Measurements from ENCODE around the gene MAMDC2.

The MAMDC2 gene

GRCh38 chr9:70256123-70256551 lies 212.5 kb downstream of the MAMDC2 start:
- in situ Hi-C loops (cut with MboI; ENCODE audit: low sequenced_read_pairs) = no loop called here

- in situ Hi-C loops (cut with MboI; ENCODE audit: low sequenced_read_pairs) = no loop called here
Observed at GRCh38 chr9:70257502-70257901, 213.9 kb downstream of the MAMDC2 start.

DNA sequence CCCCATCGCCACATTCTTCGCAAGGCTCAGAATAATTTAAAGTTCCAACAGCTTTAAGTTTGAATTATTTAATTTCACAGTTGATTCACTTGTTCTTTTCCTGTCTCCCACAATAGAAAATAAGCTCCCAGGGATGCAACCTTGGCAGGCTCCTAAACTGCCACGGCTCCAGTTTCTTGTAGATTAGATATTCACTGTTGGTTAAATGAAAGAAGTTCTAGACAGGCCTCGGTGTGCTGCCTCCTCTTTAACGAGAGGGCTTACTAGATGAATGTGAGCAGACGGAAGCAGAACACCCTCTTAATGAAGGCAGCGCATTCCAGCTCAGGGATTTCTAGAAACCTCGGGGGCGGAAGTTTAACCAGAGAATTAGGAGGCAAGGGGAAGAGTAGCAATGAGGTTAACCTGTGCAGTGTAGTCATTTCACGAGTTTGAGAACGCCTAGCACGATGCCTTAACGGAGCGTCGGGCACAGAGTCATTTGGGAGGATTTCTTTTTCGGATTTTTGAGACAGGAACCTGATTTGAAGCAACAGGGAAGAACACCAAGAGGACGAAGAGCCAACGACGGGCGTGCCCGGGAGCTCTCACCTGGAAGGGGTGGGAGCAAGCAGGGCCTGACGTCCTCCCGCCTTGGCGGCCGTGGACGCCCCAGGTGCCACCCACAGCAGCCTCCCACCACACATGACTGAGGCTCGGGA lies 214.5 kb downstream of the MAMDC2 start:
- in situ Hi-C loops (cut with MboI; ENCODE audit: low sequenced_read_pairs) = no loop called here

DNA sequence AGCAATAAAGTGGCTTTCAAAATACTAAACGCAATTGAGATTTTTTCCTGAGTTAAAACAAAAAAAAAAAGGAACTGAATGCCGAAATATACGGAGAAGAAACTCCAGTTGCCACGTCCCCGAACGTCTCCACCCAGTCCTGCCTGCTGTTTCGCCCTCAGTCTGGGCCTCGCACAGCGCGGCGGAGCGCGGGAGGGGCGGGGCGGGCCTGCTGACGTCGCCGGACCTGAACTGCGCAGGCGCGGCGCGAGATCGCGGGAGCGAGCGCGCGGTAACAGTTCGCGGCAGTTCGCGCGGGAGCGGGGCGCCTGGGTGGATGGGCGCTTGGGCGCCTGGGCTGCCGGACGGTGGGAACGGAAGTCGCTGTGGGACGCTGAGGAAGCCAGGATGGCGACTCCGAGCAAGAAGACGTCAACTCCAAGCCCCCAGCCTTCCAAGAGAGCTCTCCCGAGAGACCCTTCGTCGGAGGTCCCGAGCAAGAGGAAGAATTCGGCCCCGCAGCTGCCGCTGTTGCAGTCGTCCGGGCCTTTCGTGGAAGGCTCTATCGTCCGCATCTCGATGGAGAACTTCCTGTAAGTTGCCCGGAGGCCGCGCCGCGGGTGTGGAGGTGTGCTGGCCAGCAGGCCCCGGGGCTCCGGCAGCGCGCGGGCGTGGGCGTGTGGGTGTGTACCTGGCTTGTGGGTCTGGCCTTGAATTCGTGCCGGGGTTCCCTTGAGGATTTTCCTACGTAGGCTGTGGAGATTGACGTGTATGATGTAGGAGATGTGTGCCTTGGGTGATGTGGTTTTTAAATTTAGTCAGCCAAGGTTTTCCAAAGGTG lies 215.3 kb downstream of the MAMDC2 start, which contains the start of gene SMC5:
TSS of gene SMC5 (plus strand) at position 287 of the 820 bp plus-strand sequence. CDS start at position 388, 101 bp downstream.
- in situ Hi-C loops (cut with MboI; ENCODE audit: low sequenced_read_pairs) = no loop called here

- in situ Hi-C loops (cut with MboI; ENCODE audit: low sequenced_read_pairs) = no loop called here
Observed at GRCh38 chr9:70259512-70259802, 215.8 kb downstream of the MAMDC2 start.

DNA sequence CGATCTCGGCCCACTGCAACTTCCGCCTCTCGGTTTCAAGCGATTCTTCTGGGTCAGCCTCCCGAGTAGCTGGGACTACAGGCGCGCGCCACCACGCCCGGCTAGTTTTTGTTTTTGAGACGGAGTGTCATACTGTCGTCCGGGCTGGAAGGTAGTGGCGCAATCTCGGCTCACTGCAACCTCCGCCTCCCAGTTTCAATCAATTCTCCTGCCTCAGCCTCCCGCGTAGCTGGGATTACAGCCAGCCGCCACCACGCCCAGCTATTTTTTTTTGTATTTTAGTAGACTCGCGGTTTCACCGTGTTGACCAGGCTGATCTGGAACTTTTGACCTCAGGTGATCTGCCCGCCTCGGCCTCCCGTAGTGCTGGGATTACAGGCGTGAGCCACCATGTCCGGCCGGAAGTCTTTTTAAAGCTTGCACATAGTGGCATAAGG lies 216.4 kb downstream of the MAMDC2 start:
- in situ Hi-C loops (cut with MboI; ENCODE audit: low sequenced_read_pairs) = no loop called here

DNA sequence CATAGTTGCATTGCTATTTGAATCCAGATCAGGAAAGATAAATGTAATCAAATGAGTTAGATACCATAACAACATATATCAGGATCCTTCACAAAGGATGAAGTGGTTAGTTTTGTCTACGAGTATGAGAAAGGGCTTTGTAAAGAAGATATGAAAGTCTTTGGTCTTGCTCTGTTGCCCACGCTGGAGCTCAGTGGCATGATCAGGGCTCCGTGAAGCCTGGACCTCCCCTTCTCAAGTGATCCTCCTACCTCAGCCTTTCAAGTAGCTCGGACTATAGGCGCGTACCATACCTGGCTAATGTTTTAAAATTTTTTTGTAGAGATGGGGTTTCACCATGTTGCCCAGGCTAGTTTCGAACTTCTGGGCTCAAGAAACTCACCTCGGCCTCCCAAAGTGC lies 217.0 kb downstream of the MAMDC2 start:
- in situ Hi-C loops (cut with MboI; ENCODE audit: low sequenced_read_pairs) = no loop called here

- in situ Hi-C loops (cut with MboI; ENCODE audit: low sequenced_read_pairs) = no loop called here
Observed at GRCh38 chr9:70261131-70261870, 217.7 kb downstream of the MAMDC2 start.

DNA sequence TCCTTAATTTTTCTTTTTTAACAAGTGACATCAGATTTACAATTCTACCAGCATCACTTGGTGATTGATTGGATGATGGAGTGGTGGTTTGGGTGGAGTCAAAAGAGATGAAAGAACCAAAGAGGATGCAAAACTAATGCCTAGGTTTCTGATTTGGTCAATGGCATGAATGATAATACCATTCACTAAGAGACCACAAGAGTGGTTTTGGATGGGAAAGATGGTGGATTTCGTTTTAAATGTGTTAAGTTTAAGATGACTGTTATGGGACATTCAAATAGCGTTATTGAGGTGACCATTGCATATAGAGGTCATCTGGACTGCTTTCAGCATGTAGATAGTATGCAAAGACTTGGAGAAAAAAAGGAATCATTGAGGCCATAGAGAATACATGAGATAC lies 218.7 kb downstream of the MAMDC2 start:
- in situ Hi-C loops (cut with MboI; ENCODE audit: low sequenced_read_pairs) = no loop called here

- in situ Hi-C loops (cut with MboI; ENCODE audit: low sequenced_read_pairs) = no loop called here
Observed at GRCh38 chr9:70262948-70263347, 219.3 kb downstream of the MAMDC2 start.

- in situ Hi-C loops (cut with MboI; ENCODE audit: low sequenced_read_pairs) = no loop called here
Observed at GRCh38 chr9:70263421-70263820, 219.8 kb downstream of the MAMDC2 start.

Measured in HL-60/S4 (cell line).